OCI-LY7 (cell line): ENCODE data around the gene ADAM15. TPM values are rescaled to one million over a fixed set of nuclear protein-coding genes. Genes with fewer than 3 reads are reported as not detected.
A peak's percentile ranks its signal among the peaks of the same experiment; 100 is the strongest.

Experiments
- BruUV-seq: library from RNA; stranded (reverse); fragments of 400-500 nt; replicated peaks from 2 replicates; lab custom pipeline; 2021; lab: Mats Ljungman, UMichigan
- CTCF ChIA-PET: fragments of 300-600 bp; sonication (Branson Sonifier 250); formaldehyde crosslinking; loops from one replicate; lab custom pipeline; 2022; ENCODE audit warnings: antibody characterized with exemption; ENCODE audit not compliant: unreplicated experiment; lab: Charles Lee
- POLR2A ChIA-PET: fragments of 300-600 bp; sonication (Branson Sonifier 250); formaldehyde crosslinking; loops from one replicate; lab custom pipeline; 2022; ENCODE audit warnings: antibody characterized with exemption; lab: Charles Lee
- DNase-seq: peaks from one replicate; pipeline ENCODE4 v3.0.0-alpha.2; 2015; ENCODE audit warnings: low spot score
- H2AFZ ChIP-seq: fragments of 200-600 bp; sonication (generic), shearing (Covaris generic); 2 replicates; pipeline ENCODE4 v1.6.1; 2014; ENCODE audit warnings: mild to moderate bottlenecking, antibody characterized with exemption, low read length, moderate library complexity
- H3K27ac ChIP-seq: fragments of 200-600 bp; sonication (generic); 2 replicates; pipeline ENCODE4 v1.5.1; 2014; ENCODE audit warnings: mixed run types, low read depth, mild to moderate bottlenecking, moderate library complexity, low read length, inconsistent platforms; ENCODE audit not compliant: poor library complexity, severe bottlenecking
- H3K36me3 ChIP-seq: fragments of 200-600 bp; sonication (generic); 2 replicates; pipeline ENCODE4 v1.6.1; 2014; ENCODE audit warnings: mild to moderate bottlenecking, antibody characterized with exemption, low read length, moderate library complexity, mixed read lengths; ENCODE audit not compliant: insufficient read depth
- H3K4me1 ChIP-seq: fragments of 200-600 bp; sonication (generic); 2 replicates; pipeline ENCODE4 v1.5.1; 2014; ENCODE audit warnings: mild to moderate bottlenecking, low read length; ENCODE audit not compliant: insufficient read depth, poor library complexity, severe bottlenecking
- H3K4me2 ChIP-seq: fragments of 200-600 bp; sonication (generic); 2 replicates; pipeline ENCODE4 v1.6.1; 2014; ENCODE audit warnings: mild to moderate bottlenecking, low read length
- H3K4me3 ChIP-seq: fragments of 200-600 bp; sonication (generic); 2 replicates; pipeline ENCODE4 v1.5.1; 2014; ENCODE audit warnings: mild to moderate bottlenecking, low read depth, low read length; ENCODE audit not compliant: poor library complexity, severe bottlenecking
- H3K79me2 ChIP-seq: fragments of 200-600 bp; sonication (generic); 2 replicates; pipeline ENCODE4 v1.6.1; 2016; ENCODE audit warnings: low read depth, mild to moderate bottlenecking, low read length, moderate library complexity, mixed read lengths; ENCODE audit not compliant: insufficient read depth
- H3K9me2 ChIP-seq: fragments of 200-600 bp; sonication (generic); 2 replicates; pipeline ENCODE4 v1.6.1; 2016; ENCODE audit warnings: mild to moderate bottlenecking, low read length, mixed read lengths; ENCODE audit not compliant: insufficient read depth
- H3K9me3 ChIP-seq: fragments of 200-600 bp; sonication (generic); 2 replicates; pipeline ENCODE4 v1.6.1; 2014; ENCODE audit warnings: mild to moderate bottlenecking, mixed run types, low read length, mixed read lengths
- H4K20me1 ChIP-seq: fragments of 200-600 bp; sonication (generic); 2 replicates; pipeline ENCODE4 v1.6.1; 2014; ENCODE audit warnings: mild to moderate bottlenecking, antibody characterized with exemption, low read length, moderate library complexity, mixed read lengths; ENCODE audit not compliant: insufficient read depth
- EZH2phosphoT487 ChIP-seq: fragments of 200-600 bp; sonication (generic); IDR thresholded peaks from 2 replicates; pipeline ENCODE4 v1.6.1; 2018; ENCODE audit warnings: low read depth, borderline replicate concordance, mild to moderate bottlenecking, mixed run types, antibody characterized with exemption, low read length, moderate library complexity, mixed read lengths
- intact Hi-C: fragments of 100-400 bp; cut with micrococcal nuclease; formaldehyde crosslinking; loops from one replicate; pipeline ENCODE4 v1.10.0; 2022; ENCODE audit not compliant: unreplicated experiment
- total RNA-seq, 2 experiments: library from RNA; depleted of rRNA in 1 of 2; stranded (reverse); fragments of >200 nt in 1 of 2; shearing (Covaris generic) in 1 of 2; gene quantifications; 2 replicates each; pipeline ENCODE4 v1.2.3, GENCODE V29; 2014 to 2022
- TF ChIP-seq, protein P1 (sequence below): fragments of 200-600 bp; sonication (generic); conservative IDR thresholded peaks from 2 replicates; pipeline ENCODE4 v1.5.1; 2014; ENCODE audit warnings: mild to moderate bottlenecking, antibody characterized with exemption, low read length, moderate library complexity, mixed read lengths

ADAM15 gene
- total RNA-seq, 2 experiments from 2014 or later = 19.7 to 56.1 TPM

DNA sequence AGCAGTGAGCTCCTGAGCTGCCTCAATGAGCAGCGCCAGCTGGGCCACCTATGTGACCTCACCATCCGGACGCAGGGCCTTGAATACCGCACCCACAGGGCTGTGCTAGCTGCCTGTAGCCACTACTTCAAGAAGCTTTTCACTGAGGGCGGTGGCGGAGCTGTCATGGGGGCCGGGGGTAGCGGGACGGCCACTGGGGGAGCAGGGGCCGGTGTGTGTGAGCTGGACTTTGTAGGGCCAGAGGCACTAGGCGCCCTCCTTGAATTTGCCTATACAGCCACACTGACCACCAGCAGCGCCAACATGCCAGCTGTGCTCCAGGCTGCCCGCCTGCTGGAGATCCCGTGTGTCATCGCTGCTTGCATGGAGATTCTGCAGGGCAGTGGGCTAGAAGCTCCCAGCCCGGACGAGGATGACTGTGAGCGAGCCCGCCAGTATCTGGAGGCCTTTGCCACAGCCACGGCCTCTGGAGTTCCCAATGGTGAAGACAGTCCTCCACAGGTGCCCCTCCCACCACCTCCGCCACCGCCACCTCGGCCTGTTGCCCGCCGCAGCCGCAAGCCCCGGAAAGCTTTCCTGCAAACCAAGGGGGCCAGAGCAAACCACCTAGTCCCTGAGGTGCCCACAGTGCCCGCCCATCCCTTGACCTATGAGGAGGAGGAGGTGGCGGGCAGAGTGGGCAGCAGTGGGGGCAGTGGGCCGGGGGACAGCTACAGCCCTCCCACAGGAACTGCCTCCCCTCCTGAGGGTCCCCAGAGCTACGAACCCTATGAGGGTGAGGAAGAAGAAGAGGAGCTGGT, 36.2 kb upstream of the ADAM15 start:
- H4K20me1 ChIP-seq = no peaks in the 10 kb centered on the region
- ChIA-PET POLR2A (interaction anchor here (0.6 to 1.1 kb wide), 3 partner anchors 16 to 907 kb away, joined by 3 to 4 read pairs (median 3); partner anchors contain the start of gene FLAD1), CTCF (interaction anchor here (1.2 to 1.5 kb wide), 2 partner anchors 16 to 60 kb away, joined by 3 to 4 read pairs; no protein-coding TSS in a partner anchor)
- H2AFZ ChIP-seq = no peak overlapping the region
- H3K4me1 ChIP-seq = peaks cover 77% of the 10 kb centered on the region
- H3K79me2 ChIP-seq = no peaks in the 10 kb centered on the region
- intact Hi-C loops = no loop called here
- no peaks in the 10 kb centered on the region for H3K9me2 ChIP-seq
- no peaks in the 10 kb centered on the region for H3K9me3 ChIP-seq
- peaks cover 22% of the 10 kb centered on the region; the same call in 1 of the 2 replicates for H3K36me3 ChIP-seq
- H3K4me2 ChIP-seq = no peak overlapping the region
- DNase-seq = no peak
- H3K4me3 ChIP-seq = no peak overlapping the region
- TF ChIP-seq EZH2phosphoT487 = no peak
- TF ChIP-seq, protein P1, sequence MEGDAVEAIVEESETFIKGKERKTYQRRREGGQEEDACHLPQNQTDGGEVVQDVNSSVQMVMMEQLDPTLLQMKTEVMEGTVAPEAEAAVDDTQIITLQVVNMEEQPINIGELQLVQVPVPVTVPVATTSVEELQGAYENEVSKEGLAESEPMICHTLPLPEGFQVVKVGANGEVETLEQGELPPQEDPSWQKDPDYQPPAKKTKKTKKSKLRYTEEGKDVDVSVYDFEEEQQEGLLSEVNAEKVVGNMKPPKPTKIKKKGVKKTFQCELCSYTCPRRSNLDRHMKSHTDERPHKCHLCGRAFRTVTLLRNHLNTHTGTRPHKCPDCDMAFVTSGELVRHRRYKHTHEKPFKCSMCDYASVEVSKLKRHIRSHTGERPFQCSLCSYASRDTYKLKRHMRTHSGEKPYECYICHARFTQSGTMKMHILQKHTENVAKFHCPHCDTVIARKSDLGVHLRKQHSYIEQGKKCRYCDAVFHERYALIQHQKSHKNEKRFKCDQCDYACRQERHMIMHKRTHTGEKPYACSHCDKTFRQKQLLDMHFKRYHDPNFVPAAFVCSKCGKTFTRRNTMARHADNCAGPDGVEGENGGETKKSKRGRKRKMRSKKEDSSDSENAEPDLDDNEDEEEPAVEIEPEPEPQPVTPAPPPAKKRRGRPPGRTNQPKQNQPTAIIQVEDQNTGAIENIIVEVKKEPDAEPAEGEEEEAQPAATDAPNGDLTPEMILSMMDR = no peak
- no TSS peak for BruUV-seq
- peak overlapping the region; percentile 79 for H3K27ac ChIP-seq

DNA sequence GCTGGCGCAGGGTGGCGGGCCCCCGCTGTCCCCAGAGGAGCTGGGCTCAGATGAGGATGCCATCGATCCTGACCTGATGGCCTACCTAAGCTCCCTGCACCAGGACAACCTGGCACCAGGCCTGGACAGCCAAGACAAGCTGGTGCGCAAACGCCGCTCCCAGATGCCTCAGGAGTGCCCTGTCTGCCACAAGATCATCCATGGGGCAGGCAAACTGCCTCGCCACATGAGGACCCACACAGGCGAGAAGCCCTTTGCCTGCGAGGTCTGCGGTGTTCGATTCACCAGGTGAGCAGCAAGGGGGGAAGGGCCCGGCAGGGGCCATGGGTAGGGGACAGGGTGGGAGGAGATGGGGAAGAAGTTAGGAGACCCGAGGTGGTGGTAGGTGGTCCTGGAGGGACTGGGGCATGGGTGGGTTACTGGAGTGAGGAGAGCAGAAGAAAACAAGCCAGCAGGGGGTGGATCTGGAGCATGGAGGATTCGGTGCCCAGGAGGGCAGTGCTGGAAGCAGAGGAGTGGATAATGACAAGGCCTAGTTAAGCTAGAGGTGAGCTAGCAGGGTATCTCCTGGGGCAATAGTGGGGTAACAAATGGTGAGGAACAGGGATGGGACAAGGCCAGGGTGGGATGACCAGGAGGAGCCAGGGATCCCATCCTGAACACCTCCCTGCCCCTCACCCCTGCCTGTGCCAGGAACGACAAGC, 35.4 kb upstream of the ADAM15 start:
- Histone ChIP-seq H3K4me2 (peak overlapping the region; percentile 77), H3K4me3 (peak overlapping the region; percentile 64), H2AFZ (no peak overlapping the region), H3K4me1 (peaks cover 71% of the 10 kb centered on the region), H4K20me1 (no peaks in the 10 kb centered on the region), H3K27ac (peak overlapping the region; percentile 79), H3K9me2 (no peaks in the 10 kb centered on the region), H3K79me2 (no peaks in the 10 kb centered on the region), H3K36me3 (peaks cover 22% of the 10 kb centered on the region; the same call in 1 of the 2 replicates), H3K9me3 (no peaks in the 10 kb centered on the region)
- intact Hi-C loops = loop anchor here (2.0 kb wide), 3 partner anchors 45 to 69 kb away; partner anchors contain the start of gene PYGO2
- no peak for DNase-seq
- TF ChIP-seq EZH2phosphoT487 = no peak
- TF ChIP-seq, protein P1 = no peak
- no TSS peak for BruUV-seq
- ChIA-PET CTCF (interaction anchor here (0.7 to 1.5 kb wide), 3 partner anchors 17 to 61 kb away, joined by 3 to 4 read pairs (median 3); no protein-coding TSS in a partner anchor), POLR2A (interaction anchor here (0.6 to 2.5 kb wide), 4 partner anchors 12 to 1093 kb away, joined by 3 to 10 read pairs (median 4); partner anchors contain the start of gene FLAD1)
